Effector memory CD8-positive, alpha-beta T cell (primary cell): ENCODE data around the gene MRPL32.

ENCODE experiments used
- ATAC-seq: fragments of 150-1000 bp; cut with Tn5 transposase; replicated peaks from 2 replicates; pipeline ENCODE4 v1.10.0; 2021; ENCODE audit warnings: mild to moderate bottlenecking, moderate library complexity
- DNase-seq, 3 experiments: peaks; one replicate each; pipeline ENCODE4 v3.0.0; 2021
- H3K27ac Mint-ChIP-seq, 2 donors: one replicate each; pipeline ENCODE4 v1.8.0; 2022; ENCODE audit warnings: mild to moderate bottlenecking in 2 of 2, mixed read lengths in 2 of 2, moderate library complexity in 2 of 2
- H3K27me3 Mint-ChIP-seq, 2 donors: one replicate each; pipeline ENCODE4 v1.8.0; 2022; ENCODE audit warnings: mixed read lengths in 2 of 2
- H3K36me3 Mint-ChIP-seq: one replicate; pipeline ENCODE4 v1.8.0; 2022; ENCODE audit warnings: mild to moderate bottlenecking, moderate library complexity, mixed read lengths; ENCODE audit not compliant: insufficient read depth
- H3K4me1 Mint-ChIP-seq, 2 donors: one replicate each; pipeline ENCODE4 v1.8.0; 2022; ENCODE audit warnings: low read depth in 2 of 2, mixed read lengths in 2 of 2
- H3K4me3 Mint-ChIP-seq, 2 donors: one replicate each; pipeline ENCODE4 v1.8.0; 2022; ENCODE audit warnings: mild to moderate bottlenecking in 2 of 2, mixed read lengths in 2 of 2, moderate library complexity in 2 of 2
- H3K9me3 Mint-ChIP-seq, 2 donors: one replicate each; pipeline ENCODE4 v1.8.0; 2022; ENCODE audit warnings: mixed read lengths in 2 of 2

The MRPL32 gene

GRCh38 chr7:42934291-42934690 lies 2.1 kb downstream of the MRPL32 start:
- Mint-ChIP-seq H3K4me1 (peaks cover 22 to 29% of the 10 kb centered on the region in 2 donors), H3K9me3 (no peaks in the 10 kb centered on the region), H3K36me3 (peaks cover 49% of the 10 kb centered on the region), H3K27me3 (no peaks in the 10 kb centered on the region), H3K4me3 (peak overlapping the region in 1 of 2 donors; percentile 24), H3K27ac (peak overlapping the region in 1 of 2 donors; percentile 10)
- DNase-seq (no peak), ATAC-seq (no peak)

- peaks cover 51% of the 10 kb centered on the region for H3K36me3 Mint-ChIP-seq
- no peaks in the 10 kb centered on the region for H3K9me3 Mint-ChIP-seq
- H3K4me1 Mint-ChIP-seq, result peaks cover 16 to 21% of the 10 kb centered on the region in 2 donors
- no peak overlapping the region for H3K27ac Mint-ChIP-seq
- DNase-seq (no peak), ATAC-seq (no peak)
- no peak overlapping the region for H3K4me3 Mint-ChIP-seq
- H3K27me3 Mint-ChIP-seq, result no peaks in the 10 kb centered on the region
These were observed 3.7 kb downstream of the MRPL32 start for GRCh38 chr7:42935861-42936260.

GRCh38 chr7:42939457-42940240 lies 7.5 kb downstream of the MRPL32 start:
- DNase-seq, result no peak
- peaks cover 0 to 4% of the 10 kb centered on the region in 2 donors for H3K4me1 Mint-ChIP-seq
- H3K27me3 Mint-ChIP-seq, result no peaks in the 10 kb centered on the region
- peaks cover 35% of the 10 kb centered on the region for H3K36me3 Mint-ChIP-seq
- H3K9me3 Mint-ChIP-seq, result no peaks in the 10 kb centered on the region
- ATAC-seq, result no peak
- peak overlapping the region; percentile 15 to 71 for H3K27ac Mint-ChIP-seq
- no peak overlapping the region for H3K4me3 Mint-ChIP-seq

DNA sequence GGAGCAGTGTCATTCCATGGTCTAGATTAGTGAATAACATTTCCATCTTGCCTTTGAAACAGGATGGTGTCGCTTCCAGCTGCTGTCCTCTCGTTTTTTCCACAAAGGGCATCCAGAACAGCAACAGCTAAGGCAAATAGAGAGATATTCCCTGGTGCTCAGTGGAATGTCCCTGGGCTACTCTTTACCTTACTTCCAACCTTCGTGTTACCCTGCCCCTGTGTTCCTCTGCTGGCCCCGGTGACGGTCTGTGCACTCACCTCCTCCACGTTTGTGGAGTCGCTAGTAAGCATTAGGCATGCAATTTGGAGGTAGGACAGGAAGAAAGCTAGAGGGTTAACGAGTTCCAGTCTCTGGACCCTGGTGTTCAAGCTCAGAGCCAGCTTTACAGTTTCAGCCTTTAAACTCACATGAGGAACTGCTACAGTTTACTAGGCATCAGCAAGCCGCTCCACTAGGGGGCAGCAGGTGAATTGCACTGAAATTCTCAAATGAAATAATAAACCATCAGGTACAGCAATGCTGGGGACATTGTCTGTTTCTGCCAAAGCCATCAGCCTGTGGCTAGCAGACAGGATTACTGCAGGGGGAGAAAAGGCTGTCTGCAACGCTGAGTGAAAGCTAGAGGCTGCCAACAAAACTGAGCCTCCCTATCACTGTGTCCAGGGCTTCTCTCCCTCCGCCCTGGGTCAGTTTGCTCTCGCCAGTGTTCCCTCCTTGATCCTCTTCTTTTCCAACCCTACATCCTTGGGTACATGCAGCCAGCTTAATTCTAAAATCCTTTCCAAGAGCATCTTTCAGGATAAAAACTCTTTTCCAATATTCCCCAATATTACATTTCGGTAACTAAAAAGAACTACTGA lies 9.0 kb downstream of the MRPL32 start:
- Mint-ChIP-seq H3K4me3 (no peak overlapping the region), H3K9me3 (no peaks in the 10 kb centered on the region), H3K4me1 (peaks cover 0 to 5% of the 10 kb centered on the region in 2 donors), H3K27me3 (no peaks in the 10 kb centered on the region), H3K27ac (no peak overlapping the region), H3K36me3 (peaks cover 29% of the 10 kb centered on the region)
- peak; percentile 68 for ATAC-seq
- DNase-seq, result peak; percentile 58 to 74 (median 63)

DNA sequence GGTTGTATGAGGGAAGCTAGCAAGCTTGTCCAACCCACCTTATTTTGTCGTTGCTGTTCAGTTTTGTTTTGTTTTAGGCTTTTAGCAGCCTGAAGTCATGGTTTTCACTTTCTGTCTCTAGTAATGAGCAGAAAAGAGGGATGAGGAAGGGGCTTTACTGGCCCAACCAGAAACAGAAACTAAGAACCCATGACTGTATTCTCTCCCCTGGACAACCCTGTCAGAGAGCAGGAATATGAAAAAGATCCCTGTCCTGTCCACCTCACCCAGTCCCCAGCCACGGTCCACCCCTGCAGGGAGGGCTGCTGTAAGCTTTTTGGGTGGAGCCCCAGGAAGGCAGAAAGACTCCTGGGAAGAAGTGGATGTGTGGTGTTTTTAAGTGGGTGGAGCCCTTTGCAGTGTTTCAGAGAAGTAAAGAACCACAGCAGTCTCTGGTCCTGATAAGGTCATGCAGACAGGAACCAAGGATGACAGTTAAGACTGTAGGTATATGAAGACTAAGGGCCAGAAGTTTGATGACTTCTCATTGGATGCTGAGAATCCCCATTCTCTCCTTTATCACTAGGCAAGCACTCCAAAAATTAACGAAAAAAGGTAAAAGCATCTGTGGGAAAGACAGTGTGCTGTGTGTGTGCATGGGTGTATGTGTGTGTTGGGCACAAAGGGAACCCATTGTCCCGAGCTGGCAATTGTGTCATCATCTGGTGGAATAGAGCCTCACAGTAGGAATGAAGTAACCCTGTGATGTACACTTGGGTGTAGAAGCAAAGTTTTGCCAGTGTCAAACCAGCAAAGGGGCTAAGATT lies 13.8 kb downstream of the MRPL32 start:
- H3K36me3 Mint-ChIP-seq, result no peaks in the 10 kb centered on the region
- H3K4me1 Mint-ChIP-seq, result peaks cover 0 to 2% of the 10 kb centered on the region in 2 donors
- no peak for ATAC-seq
- peak overlapping the region in 1 of 2 donors; percentile 28 for H3K4me3 Mint-ChIP-seq
- H3K27me3 Mint-ChIP-seq, result no peaks in the 10 kb centered on the region
- peak overlapping the region in 1 of 2 donors; percentile 39 for H3K27ac Mint-ChIP-seq
- H3K9me3 Mint-ChIP-seq, result no peaks in the 10 kb centered on the region
- no peak for DNase-seq

- no peak for DNase-seq
- no peak for ATAC-seq
- H3K4me1 Mint-ChIP-seq, result peaks cover 0 to 2% of the 10 kb centered on the region in 2 donors
- H3K27ac Mint-ChIP-seq, result no peak overlapping the region
- no peak overlapping the region for H3K4me3 Mint-ChIP-seq
- no peaks in the 10 kb centered on the region for H3K27me3 Mint-ChIP-seq
- H3K36me3 Mint-ChIP-seq, result no peaks in the 10 kb centered on the region
- no peaks in the 10 kb centered on the region for H3K9me3 Mint-ChIP-seq
These were observed 14.4 kb downstream of the MRPL32 start for GRCh38 chr7:42946627-42946950.

DNA sequence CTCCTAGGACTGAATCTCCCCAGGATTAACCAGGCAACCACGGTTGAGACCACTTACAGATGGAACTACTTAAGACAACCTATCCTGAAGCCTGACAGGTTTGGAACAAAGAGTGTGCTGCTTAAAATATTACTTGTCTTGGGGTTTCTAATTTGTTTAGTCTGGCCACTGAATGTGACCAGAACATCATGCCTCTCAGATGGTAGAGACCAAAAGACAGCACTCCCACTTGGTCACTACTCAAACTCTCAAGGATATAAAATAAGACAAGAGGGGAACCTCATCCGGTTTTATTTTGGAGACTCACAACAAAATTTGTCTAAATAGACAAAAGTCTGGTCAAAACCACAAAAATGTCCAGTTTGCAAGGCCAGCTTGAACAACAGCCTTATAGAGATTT lies 15.3 kb downstream of the MRPL32 start:
- H3K27ac Mint-ChIP-seq, result no peak overlapping the region
- no peak for ATAC-seq
- no peak overlapping the region for H3K4me3 Mint-ChIP-seq
- H3K27me3 Mint-ChIP-seq, result no peaks in the 10 kb centered on the region
- H3K36me3 Mint-ChIP-seq, result no peaks in the 10 kb centered on the region
- no peak for DNase-seq
- peaks cover 0 to 2% of the 10 kb centered on the region in 2 donors for H3K4me1 Mint-ChIP-seq
- no peaks in the 10 kb centered on the region for H3K9me3 Mint-ChIP-seq

DNA sequence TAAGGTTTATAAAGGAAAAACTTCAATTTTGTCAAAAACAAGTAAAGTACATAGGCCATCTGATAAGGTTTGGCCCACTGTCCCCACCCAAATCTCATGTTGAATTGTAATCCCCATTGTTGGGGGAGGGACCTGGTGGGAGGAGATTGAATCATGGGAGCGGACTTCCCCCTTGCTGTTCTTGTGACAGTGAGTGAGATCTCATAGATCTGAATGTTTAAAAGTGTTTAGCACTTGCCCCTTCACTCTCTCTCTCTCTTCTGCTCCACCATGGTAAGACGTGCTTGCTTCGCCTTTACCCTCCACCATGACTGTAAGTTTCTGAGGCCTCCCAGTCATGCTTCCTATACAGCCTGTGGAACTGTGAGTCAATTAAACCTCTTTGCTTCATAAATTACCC lies 18.2 kb downstream of the MRPL32 start:
- DNase-seq, result no peak

DNA sequence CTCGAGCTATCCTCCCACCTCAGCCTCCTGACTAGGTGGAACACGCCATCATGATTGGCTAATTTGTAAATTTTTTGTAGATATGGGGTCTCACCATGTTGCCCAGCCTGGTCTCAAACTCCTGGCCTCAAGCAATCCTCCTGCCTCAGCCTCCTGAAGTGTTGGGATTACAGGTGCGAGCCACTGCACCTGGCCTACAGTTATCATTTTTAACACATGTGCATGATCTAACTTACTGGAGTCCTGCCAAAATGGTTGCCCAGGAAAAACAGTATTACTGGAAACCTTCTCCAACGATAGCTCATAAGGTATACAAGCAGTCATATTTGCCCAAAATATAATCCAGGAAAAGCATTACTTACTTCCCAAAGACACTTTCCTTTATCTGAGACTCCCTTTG lies 20.2 kb downstream of the MRPL32 start:
- DNase-seq, result no peak
- H3K4me1 Mint-ChIP-seq, result no peaks in the 10 kb centered on the region
- no peaks in the 10 kb centered on the region for H3K36me3 Mint-ChIP-seq
- no peak overlapping the region for H3K4me3 Mint-ChIP-seq
- H3K27ac Mint-ChIP-seq, result no peak overlapping the region
- no peak for ATAC-seq
- H3K9me3 Mint-ChIP-seq, result peaks cover 0 to 5% of the 10 kb centered on the region in 2 donors
- no peaks in the 10 kb centered on the region for H3K27me3 Mint-ChIP-seq

More for the DNA sequence above, 18.2 kb downstream of the MRPL32 start:
- Mint-ChIP-seq H3K27me3 (no peaks in the 10 kb centered on the region), H3K4me1 (peaks cover 0 to 2% of the 10 kb centered on the region in 2 donors), H3K9me3 (no peaks in the 10 kb centered on the region), H3K36me3 (no peaks in the 10 kb centered on the region), H3K27ac (no peak overlapping the region), H3K4me3 (no peak overlapping the region)
- no peak for ATAC-seq

- no peak overlapping the region for H3K27ac Mint-ChIP-seq
- DNase-seq (no peak), ATAC-seq (no peak)
- no peaks in the 10 kb centered on the region for H3K4me1 Mint-ChIP-seq
- H3K4me3 Mint-ChIP-seq, result no peak overlapping the region
- H3K27me3 Mint-ChIP-seq, result no peaks in the 10 kb centered on the region
- peaks cover 2% of the 10 kb centered on the region for H3K36me3 Mint-ChIP-seq
- H3K9me3 Mint-ChIP-seq, result peaks cover 0 to 7% of the 10 kb centered on the region in 2 donors
These were observed 21.8 kb downstream of the MRPL32 start for GRCh38 chr7:42953994-42954393.

- DNase-seq (no peak), ATAC-seq (no peak)
- H3K27ac Mint-ChIP-seq, result no peak overlapping the region
- peaks cover 2% of the 10 kb centered on the region for H3K36me3 Mint-ChIP-seq
- H3K4me1 Mint-ChIP-seq, result no peaks in the 10 kb centered on the region
- H3K4me3 Mint-ChIP-seq, result no peak overlapping the region
- peaks cover 0 to 7% of the 10 kb centered on the region in 2 donors for H3K9me3 Mint-ChIP-seq
- H3K27me3 Mint-ChIP-seq, result peaks cover 11 to 15% of the 10 kb centered on the region in 2 donors
These were observed 23.9 kb downstream of the MRPL32 start for GRCh38 chr7:42956062-42956461.

DNA sequence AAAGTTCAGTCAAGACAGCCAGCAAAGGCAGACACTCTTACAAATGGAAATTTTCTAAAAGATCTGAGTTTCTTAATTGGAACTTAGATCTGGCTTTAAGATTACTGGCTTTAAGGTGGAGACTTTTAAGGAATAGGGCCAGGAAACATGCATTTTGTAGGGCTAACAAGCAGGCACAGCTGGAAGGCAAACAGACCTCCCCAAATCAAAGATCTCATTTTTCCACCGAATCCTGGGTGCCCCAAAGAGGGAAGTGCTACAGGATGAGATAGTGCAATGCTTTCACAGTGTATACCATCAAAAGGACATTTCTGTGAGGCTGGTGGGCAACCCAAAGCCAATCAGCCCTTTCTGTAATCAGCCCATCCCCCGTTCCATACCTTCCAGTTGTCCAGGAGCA lies 27.4 kb downstream of the MRPL32 start:
- Mint-ChIP-seq H3K36me3 (peaks cover 2% of the 10 kb centered on the region), H3K27ac (no peak overlapping the region), H3K4me1 (no peaks in the 10 kb centered on the region), H3K9me3 (peaks cover 0 to 7% of the 10 kb centered on the region in 2 donors), H3K27me3 (peaks cover 15 to 17% of the 10 kb centered on the region in 2 donors), H3K4me3 (no peak overlapping the region)
- no peak for ATAC-seq
- no peak for DNase-seq

- DNase-seq, result no peak
- no peaks in the 10 kb centered on the region for H3K4me1 Mint-ChIP-seq
- peaks cover 0 to 7% of the 10 kb centered on the region in 2 donors for H3K9me3 Mint-ChIP-seq
- H3K27me3 Mint-ChIP-seq, result peaks cover 25 to 27% of the 10 kb centered on the region in 2 donors
- no peak overlapping the region for H3K4me3 Mint-ChIP-seq
- ATAC-seq, result no peak
- H3K36me3 Mint-ChIP-seq, result peaks cover 2% of the 10 kb centered on the region
- H3K27ac Mint-ChIP-seq, result no peak overlapping the region
These were observed 28.6 kb downstream of the MRPL32 start for GRCh38 chr7:42960762-42961161.
